H1 (cell line): ENCODE data around the gene C12orf75. TPM values are rescaled to one million over a fixed set of nuclear protein-coding genes. Genes with fewer than 3 reads are reported as not detected.
A peak's percentile ranks its signal among the peaks of the same experiment; 100 is the strongest.

Experiments used
- CTCF ChIA-PET: fragments of 300-600 bp; sonication (Branson Sonifier 250); formaldehyde crosslinking; loops from one replicate; lab custom pipeline; 2021; ENCODE audit not compliant: partially characterized antibody; lab: Charles Lee
- POLR2A ChIA-PET: fragments of 300-600 bp; sonication (Branson Sonifier 250); formaldehyde crosslinking; loops from one replicate; lab custom pipeline; 2021; ENCODE audit warnings: inconsistent platforms; ENCODE audit not compliant: partially characterized antibody; lab: Charles Lee
- DNase-seq, 2 experiments: peaks; one replicate each; pipeline versions ENCODE4 v3.0.0 to v3.0.0-alpha.2; 2010 to 2022; ENCODE audit warnings: low spot score in 2 of 2, low read depth in 1 of 2, mixed read lengths in 1 of 2
- FAIRE-seq: peaks from 2 replicates; lab custom pipeline; 2011; peaks lifted over from hg19 to GRCh38; lab: Jason Lieb, UNC
- H2AFZ ChIP-seq: 2 replicates; pipeline ENCODE4 v1.8.1; 2012; ENCODE audit warnings: low read length, inconsistent platforms
- H2AK5ac ChIP-seq: 2 replicates; pipeline ENCODE4 v1.6.1; 2013; ENCODE audit warnings: low read depth, low read length
- H2BK120ac ChIP-seq: replicated peaks from 2 replicates; pipeline ENCODE3; 2013; ENCODE audit warnings: low read depth, low read length, inconsistent platforms
- H2BK12ac ChIP-seq: 2 replicates; pipeline ENCODE4 v1.6.1; 2013; ENCODE audit warnings: low read depth, low read length
- H2BK15ac ChIP-seq: 2 replicates; pipeline ENCODE4 v1.6.1; 2013; ENCODE audit warnings: low read length
- H2BK20ac ChIP-seq: 2 replicates; pipeline ENCODE4 v1.6.1; 2013; ENCODE audit warnings: low read length
- H2BK5ac ChIP-seq: 2 replicates; pipeline ENCODE4 v1.6.1; 2013; ENCODE audit warnings: low read depth, low read length
- H3K14ac ChIP-seq: 2 replicates; pipeline ENCODE4 v1.6.1; 2013; ENCODE audit warnings: inconsistent platforms; ENCODE audit not compliant: insufficient read length
- H3K18ac ChIP-seq: 2 replicates; pipeline ENCODE4 v1.6.1; 2013; ENCODE audit warnings: low read length; ENCODE audit errors: extremely low read depth
- H3K23ac ChIP-seq: 2 replicates; pipeline ENCODE4 v1.6.1; 2013; ENCODE audit warnings: inconsistent platforms; ENCODE audit not compliant: insufficient read length
- H3K23me2 ChIP-seq: 2 replicates; pipeline ENCODE4 v1.6.1; 2013; ENCODE audit warnings: low read depth, low read length
- H3K27ac ChIP-seq: 2 replicates; pipeline ENCODE4 v1.6.1; 2011; ENCODE audit warnings: low read depth, low read length, inconsistent platforms
- H3K27me3 ChIP-seq, 4 experiments: replicated peaks in 1 of 4; 1 replicate in 1 of 4; 2 replicates in 3 of 4; pipeline versions ENCODE4 v1.6.1 to v1.8.1; 2011 to 2013; ENCODE audit warnings: low read length in 3 of 4, mild to moderate bottlenecking in 3 of 4, inconsistent platforms in 2 of 4, mixed read lengths in 2 of 4, moderate library complexity in 1 of 4; ENCODE audit not compliant: control insufficient read depth in 3 of 4, insufficient read depth in 3 of 4; ENCODE audit errors: extremely low read depth in 1 of 4
- H3K36me3 ChIP-seq, 4 experiments: 2 replicates each; pipeline versions ENCODE4 v1.6.1 to v1.8.1; 2011 to 2013; ENCODE audit warnings: mild to moderate bottlenecking in 4 of 4, low read length in 3 of 4, moderate library complexity in 2 of 4, control low read depth in 1 of 4, inconsistent platforms in 1 of 4; ENCODE audit not compliant: insufficient read depth in 4 of 4, control insufficient read depth in 2 of 4
- H3K4ac ChIP-seq: replicated peaks from 2 replicates; pipeline ENCODE3; 2013; ENCODE audit warnings: low read length, low read depth, mixed read lengths, inconsistent platforms; ENCODE audit not compliant: insufficient read length
- H3K4me1 ChIP-seq, 4 experiments: replicated peaks in 1 of 4; 1 replicate in 1 of 4; 2 replicates in 3 of 4; pipeline versions ENCODE4 v1.6.1 to v1.8.1; 2011 to 2013; ENCODE audit warnings: low read length in 3 of 4, inconsistent platforms in 2 of 4, mixed read lengths in 1 of 4; ENCODE audit not compliant: insufficient read depth in 4 of 4, control insufficient read depth in 3 of 4
- H3K4me2 ChIP-seq, 2 experiments: 2 replicates each; pipeline versions ENCODE4 v1.6.1 to v1.8.1; 2011 to 2013; ENCODE audit warnings: low read depth in 2 of 2, low read length in 2 of 2, control low read depth in 1 of 2, inconsistent platforms in 1 of 2, mild to moderate bottlenecking in 1 of 2; ENCODE audit not compliant: insufficient read depth in 1 of 2
- H3K4me3 ChIP-seq, 4 experiments: fragments of 200-600, 300-600 bp in 1 of 4; sonication (generic), shearing (Covaris generic), sonication (Bioruptor Twin) in 1 of 4; 2 replicates each; pipeline versions ENCODE4 v1.5.1 to v1.8.1; 2011 to 2016; ENCODE audit warnings: low read length in 4 of 4, low read depth in 3 of 4, control low read depth in 2 of 4, inconsistent platforms in 2 of 4, mild to moderate bottlenecking in 2 of 4, mixed read lengths in 1 of 4, moderate library complexity in 1 of 4; ENCODE audit not compliant: insufficient read depth in 2 of 4; ENCODE audit errors: extremely low read depth in 1 of 4
- H3K56ac ChIP-seq: replicated peaks from 2 replicates; pipeline ENCODE3; 2013; ENCODE audit warnings: low read depth, mild to moderate bottlenecking, mixed read lengths, low read length, inconsistent platforms; ENCODE audit not compliant: insufficient read length
- H3K79me1 ChIP-seq: 2 replicates; pipeline ENCODE4 v1.6.1; 2013; ENCODE audit warnings: low read depth, low read length, control low read depth
- H3K79me2 ChIP-seq, 2 experiments: 2 replicates each; pipeline versions ENCODE4 v1.6.1 to v1.8.1; 2012 to 2013; ENCODE audit warnings: low read length in 2 of 2, mild to moderate bottlenecking in 2 of 2, inconsistent platforms in 1 of 2; ENCODE audit not compliant: insufficient read depth in 2 of 2, control insufficient read depth in 1 of 2
- H3K9ac ChIP-seq, 4 experiments: replicated peaks in 1 of 4; 1 replicate in 1 of 4; 2 replicates in 3 of 4; pipeline versions ENCODE4 v1.6.1 to v1.8.1; 2011 to 2013; ENCODE audit warnings: low read depth in 3 of 4, low read length in 3 of 4, control low read depth in 2 of 4, mild to moderate bottlenecking in 2 of 4, moderate library complexity in 2 of 4, inconsistent platforms in 1 of 4; ENCODE audit errors: extremely low read depth in 1 of 4
- H3K9me3 ChIP-seq, 2 experiments: 2 replicates each; pipeline versions ENCODE4 v1.6.1 to v1.8.1; 2012 to 2013; ENCODE audit warnings: mild to moderate bottlenecking in 2 of 2, moderate library complexity in 2 of 2, control low read depth in 1 of 2, inconsistent platforms in 1 of 2, low read depth in 1 of 2, low read length in 1 of 2, mixed read lengths in 1 of 2; ENCODE audit not compliant: insufficient read depth in 2 of 2
- H4K20me1 ChIP-seq, 2 experiments: replicated peaks in 1 of 2; 2 replicates each; pipeline versions ENCODE3 to v1.8.1; 2011 to 2013; ENCODE audit warnings: inconsistent platforms in 2 of 2, low read length in 2 of 2, mild to moderate bottlenecking in 1 of 2; ENCODE audit not compliant: insufficient read depth in 2 of 2, control insufficient read depth in 1 of 2
- H4K5ac ChIP-seq: 2 replicates; pipeline ENCODE4 v1.6.1; 2013; ENCODE audit warnings: low read length, low read depth, mixed read lengths, inconsistent platforms; ENCODE audit not compliant: insufficient read length
- H4K8ac ChIP-seq: 2 replicates; pipeline ENCODE4 v1.8.0; 2013; ENCODE audit warnings: mild to moderate bottlenecking, moderate library complexity, low read length, inconsistent platforms; ENCODE audit not compliant: insufficient read depth; ENCODE audit errors: extremely low read depth
- H4K91ac ChIP-seq: replicated peaks from 2 replicates; pipeline ENCODE3; 2013; ENCODE audit warnings: low read length, mixed read lengths, inconsistent platforms; ENCODE audit not compliant: insufficient read length
- BRCA1 ChIP-seq: IDR thresholded peaks from 2 replicates; pipeline ENCODE4 v1.6.1; 2012; ENCODE audit warnings: low read depth, low read length, improper control_type of control experiment
- E2F6 ChIP-seq: IDR thresholded peaks from 2 replicates; pipeline ENCODE4 v1.6.1; 2012; ENCODE audit warnings: inconsistent platforms
- SIN3A ChIP-seq, 2 experiments: IDR thresholded peaks in 1 of 2; conservative IDR thresholded peaks in 1 of 2; 2 replicates each; pipeline ENCODE4 v1.6.1; 2011 to 2012; ENCODE audit warnings: low read length in 2 of 2, improper control_type of control experiment in 1 of 2, low read depth in 1 of 2, mild to moderate bottlenecking in 1 of 2
- TEAD4 ChIP-seq: IDR thresholded peaks from 2 replicates; pipeline ENCODE4 v1.6.1; 2012; ENCODE audit warnings: low read depth, low read length, inconsistent platforms, mixed read lengths
- USF2 ChIP-seq: IDR thresholded peaks from 2 replicates; pipeline ENCODE4 v1.6.1; 2011; ENCODE audit warnings: low read length, improper control_type of control experiment
- WGBS, 2 experiments: shearing (Covaris generic) in 1 of 2; methylation state at CpG; one replicate each; pipeline versions ENCODE4 v1.1.6 to v1.1.7; 2013 to 2015; ENCODE audit warnings: low lambda C conversion rate in 2 of 2, mixed read lengths in 2 of 2, inconsistent platforms in 1 of 2, low coverage in 1 of 2, missing lambda C conversion rate in 1 of 2; ENCODE audit not compliant: insufficient replicate concordance in 2 of 2, insufficient coverage in 1 of 2, insufficient read length in 1 of 2; ENCODE audit errors: extremely low coverage in 1 of 2, missing lambda C conversion rate in 1 of 2; 5-methylcytosine and 5-hydroxymethylcytosine counted together
- polyA plus RNA-seq, 7 experiments: library from polyadenylated mRNA; depleted of rRNA in 3 of 7; stranded (reverse) in 5 of 7; unstranded in 2 of 7; fragments of >200 nt in 5 of 7; fragments of 200-250 nt in 2 of 7; gene quantifications; 1 replicate in 5 of 7; 2 replicates in 1 of 7; 4 replicates in 1 of 7; pipeline versions ENCODE4 v1.2.1 to v1.2.3, GENCODE V29; 2011 to 2013; ENCODE audit warnings: missing spikeins in 2 of 7, mixed read lengths in 2 of 7
- total RNA-seq: library from RNA; stranded (reverse); fragmentation: NEBNext Ultra II Directional; extraction: Animal tissue kit (Norgen Biotek cat#: 25700); gene quantifications from 2 replicates; pipeline ENCODE4 v1.2.1, GENCODE V29; 2021

The C12orf75 gene
- total and polyA plus RNA-seq, 2 of the 8 experiments (the other 6 are each of a cell fraction or from before 2014, with no cell fraction given): 26.4 to 41.2 TPM

- Histone ChIP-seq H2BK15ac (no peak overlapping the region), H2BK12ac (no peak overlapping the region; the same call in 1 of the 2 replicates), H3K23ac (no peak overlapping the region), H3K79me1 (no peaks in the 10 kb centered on the region), H3K23me2 (no peaks in the 10 kb centered on the region), H3K9ac (no peak overlapping the region), H3K4ac (no peak overlapping the region), H4K5ac (no peak overlapping the region), H3K18ac (no peak overlapping the region), H4K91ac (no peak overlapping the region), H3K4me3 (no peak overlapping the region), H3K9me3 (no peaks in the 10 kb centered on the region), H3K79me2 (no peaks in the 10 kb centered on the region), H2BK20ac (no peak overlapping the region), H3K56ac (no peak overlapping the region), H2AK5ac (no peak overlapping the region), H4K20me1 (peaks cover 0 to 2% of the 10 kb centered on the region in 2 experiments), H3K4me2 (peak overlapping the region in 1 of 2 experiments; percentile 13; a peak in 1 of 4 replicates), H3K14ac (no peak overlapping the region), H2BK5ac (no peak overlapping the region), H3K4me1 (peaks cover 0 to 5% (median 4%) of the 10 kb centered on the region in 4 experiments; a peak in 3 of 7 replicates), H4K8ac (no peak overlapping the region), H3K27me3 (no peaks in the 10 kb centered on the region), H3K27ac (no peak overlapping the region), H3K36me3 (no peaks in the 10 kb centered on the region), H2AFZ (no peak overlapping the region), H2BK120ac (no peak overlapping the region)
- peak; percentile 28 for FAIRE-seq
- no peak for DNase-seq
- TF ChIP-seq SIN3A (conservative IDR thresholded peaks at IDR 0.05 in 1 of 2, IDR thresholded peaks at IDR 0.05 in 1 of 2; ENCODE audit: low read depth in 1 of 2, low read length in 2 of 2): no peak
- TF ChIP-seq BRCA1: no peak
- TF ChIP-seq TEAD4: 0 out of 2 replicates have a peak, but pooled peaks have one; percentile 23
- TF ChIP-seq E2F6: no peak
- peak; percentile 56; the same call in 1 of the 2 replicates for TF ChIP-seq USF2
- WGBS, 2 experiments: 85% methylated on average over 9 of the region's 9 CpGs; no CpG with 5 or more reads in 1 of the 2 experiments
- ChIA-PET CTCF (interaction anchor here (1.0 to 1.8 kb wide), 3 partner anchors 32 to 178 kb away, joined by 3 to 4 read pairs (median 3); no protein-coding TSS in a partner anchor), POLR2A (interaction anchor here (0.9 kb wide), 1 partner anchor 10 kb away, joined by 3 read pairs; no protein-coding TSS in a partner anchor)
Measured at GRCh38 chr12:105352940-105353635, 22.6 kb downstream of the C12orf75 start.
